Esophagus squamous epithelium (tissue), 5 donors: ENCODE measurements around the gene CDK5RAP2. TPM values are rescaled to one million over a fixed set of nuclear protein-coding genes. Genes with fewer than 3 reads are reported as not detected.

ENCODE experiments used
- DNase-seq: peaks from one replicate; lab custom pipeline; 2025; lab: John Stamatoyannopoulos, UW
- H3K27ac ChIP-seq, 4 donors: fragments of 200-600 bp; sonication (generic); one replicate each; pipeline ENCODE4 v1.5.1; 2016 to 2019; ENCODE audit warnings: mild to moderate bottlenecking in 1 of 4
- H3K27me3 ChIP-seq, 4 donors: fragments of 200-600 bp; sonication (generic); 1 replicate in 3 of 4; 2 replicates in 1 of 4; pipeline versions ENCODE4 v1.5.1 to v1.6.0; 2017 to 2021; ENCODE audit warnings: antibody characterized with exemption in 1 of 4
- H3K36me3 ChIP-seq, 3 donors: fragments of 200-600 bp; sonication (generic); one replicate each; pipeline ENCODE4 v1.5.1; 2016 to 2019
- H3K4me1 ChIP-seq, 3 donors: fragments of 200-600 bp; sonication (generic); one replicate each; pipeline ENCODE4 v1.5.1; 2017 to 2019
- H3K4me3 ChIP-seq, 4 donors: fragments of 200-600 bp; sonication (generic); 1 replicate in 3 of 4; 2 replicates in 1 of 4; pipeline ENCODE4 v1.5.1; 2016 to 2019; ENCODE audit warnings: mild to moderate bottlenecking in 2 of 4, moderate library complexity in 1 of 4
- H3K9me3 ChIP-seq, 3 donors: fragments of 200-600 bp; sonication (generic); one replicate each; pipeline ENCODE4 v1.5.1; 2016 to 2019
- CTCF ChIP-seq, 6 experiments: fragments of 450-650 bp in 4 of 6; fragments of 200-600 bp in 2 of 6; sonication (generic) in 2 of 6; IDR thresholded peaks; one replicate each; pipeline ENCODE4 v1.5.1; 2016 to 2019; ENCODE audit warnings: antibody characterized with exemption in 6 of 6, mild to moderate bottlenecking in 4 of 6, moderate library complexity in 4 of 6
- POLR2A ChIP-seq, 4 donors: fragments of 450-650 bp; IDR thresholded peaks; one replicate each; pipeline ENCODE4 v1.6.1; 2017; ENCODE audit warnings: antibody characterized with exemption in 4 of 4, mild to moderate bottlenecking in 4 of 4, moderate library complexity in 3 of 4
- WGBS, 2 donors: methylation state at CpG; one replicate each; pipeline ENCODE4 v1.1.5; 2018; 5-methylcytosine and 5-hydroxymethylcytosine counted together
- intact Hi-C: fragments of 100-400 bp; cut with DNase I; formaldehyde crosslinking; loops from one replicate; pipeline ENCODE4 v1.15.0; 2022
- total RNA-seq, 4 donors: library from RNA; depleted of rRNA; stranded (reverse); fragments of >200 nt; gene quantifications; one replicate each; pipeline ENCODE4 v1.1.0, GENCODE V29; 2016
- donor health status: DM: yes; HTN: yes; CAD: no.

CDK5RAP2 gene
- total RNA-seq, 4 donors from 2014 or later: 23.2 to 41.2 (median 33.8) TPM

GRCh38 chr9:120592210-120592609, 12.2 kb upstream of the CDK5RAP2 start:
- no peak for DNase-seq
- no peaks in the 10 kb centered on the region for H3K4me1 ChIP-seq
- intact Hi-C loops: no loop called here
- 81 to 91% methylated on average over 8 of the region's 8 CpGs for WGBS, 2 donors
- no peak overlapping the region for H3K4me3 ChIP-seq
- H3K36me3 ChIP-seq: no peaks in the 10 kb centered on the region
- TF ChIP-seq CTCF (IDR thresholded peaks at IDR 0.05) (no peak), POLR2A (IDR thresholded peaks at IDR 0.05) (no peak)
- no peaks in the 10 kb centered on the region for H3K9me3 ChIP-seq
- no peak overlapping the region for H3K27ac ChIP-seq
- no peaks in the 10 kb centered on the region for H3K27me3 ChIP-seq

DNA sequence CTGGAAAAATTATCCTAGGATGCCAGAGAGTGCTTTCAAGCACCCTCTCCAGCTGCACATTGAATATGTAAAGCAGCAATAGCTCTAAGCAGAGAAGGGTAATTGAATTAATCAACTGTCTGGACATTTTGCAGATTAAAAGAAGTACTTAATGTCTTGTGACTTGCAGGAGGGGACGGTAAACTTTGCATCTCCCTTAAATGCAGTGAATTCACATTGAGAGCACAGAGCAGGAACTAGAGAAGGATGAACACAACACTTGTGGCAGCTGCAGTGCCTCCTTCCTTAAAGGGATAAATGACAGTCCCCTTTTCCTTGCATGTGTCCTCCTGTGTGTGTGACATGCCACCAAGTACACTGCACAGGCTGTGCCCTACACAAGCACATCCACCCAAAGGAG, 7.4 kb upstream of the CDK5RAP2 start:
- H3K4me3 ChIP-seq: no peak overlapping the region
- no peaks in the 10 kb centered on the region for H3K27me3 ChIP-seq
- TF ChIP-seq POLR2A (IDR thresholded peaks at IDR 0.05): no peak
- no peak for TF ChIP-seq CTCF (IDR thresholded peaks at IDR 0.05)
- intact Hi-C loops: no loop called here
- no peaks in the 10 kb centered on the region for H3K36me3 ChIP-seq
- no peak overlapping the region for H3K27ac ChIP-seq
- 29 to 55% methylated on average over 1 of the region's 1 CpG for WGBS, 2 donors
- H3K4me1 ChIP-seq: no peaks in the 10 kb centered on the region
- H3K9me3 ChIP-seq: no peaks in the 10 kb centered on the region
- DNase-seq: no peak

DNA sequence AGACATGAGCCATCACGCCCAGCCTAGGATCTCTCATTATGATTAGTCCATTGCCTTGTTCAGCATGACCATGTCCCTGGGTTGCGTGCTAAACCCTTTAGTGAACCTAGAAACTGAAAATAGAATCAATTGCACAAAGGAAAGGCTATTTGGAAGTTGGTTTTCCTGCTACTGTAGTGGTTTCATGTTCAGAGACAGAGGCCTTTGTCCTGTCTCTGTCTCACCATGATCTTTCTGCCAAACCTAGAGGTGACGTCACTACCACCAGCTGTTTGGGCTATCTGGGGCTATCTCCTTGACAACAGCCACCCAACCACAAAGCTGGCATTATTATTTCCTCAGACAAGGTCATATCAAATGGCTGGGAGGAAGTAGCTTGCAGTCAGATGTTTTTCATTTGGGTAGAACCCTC, 4.0 kb upstream of the CDK5RAP2 start:
- no peak for DNase-seq

DNA sequence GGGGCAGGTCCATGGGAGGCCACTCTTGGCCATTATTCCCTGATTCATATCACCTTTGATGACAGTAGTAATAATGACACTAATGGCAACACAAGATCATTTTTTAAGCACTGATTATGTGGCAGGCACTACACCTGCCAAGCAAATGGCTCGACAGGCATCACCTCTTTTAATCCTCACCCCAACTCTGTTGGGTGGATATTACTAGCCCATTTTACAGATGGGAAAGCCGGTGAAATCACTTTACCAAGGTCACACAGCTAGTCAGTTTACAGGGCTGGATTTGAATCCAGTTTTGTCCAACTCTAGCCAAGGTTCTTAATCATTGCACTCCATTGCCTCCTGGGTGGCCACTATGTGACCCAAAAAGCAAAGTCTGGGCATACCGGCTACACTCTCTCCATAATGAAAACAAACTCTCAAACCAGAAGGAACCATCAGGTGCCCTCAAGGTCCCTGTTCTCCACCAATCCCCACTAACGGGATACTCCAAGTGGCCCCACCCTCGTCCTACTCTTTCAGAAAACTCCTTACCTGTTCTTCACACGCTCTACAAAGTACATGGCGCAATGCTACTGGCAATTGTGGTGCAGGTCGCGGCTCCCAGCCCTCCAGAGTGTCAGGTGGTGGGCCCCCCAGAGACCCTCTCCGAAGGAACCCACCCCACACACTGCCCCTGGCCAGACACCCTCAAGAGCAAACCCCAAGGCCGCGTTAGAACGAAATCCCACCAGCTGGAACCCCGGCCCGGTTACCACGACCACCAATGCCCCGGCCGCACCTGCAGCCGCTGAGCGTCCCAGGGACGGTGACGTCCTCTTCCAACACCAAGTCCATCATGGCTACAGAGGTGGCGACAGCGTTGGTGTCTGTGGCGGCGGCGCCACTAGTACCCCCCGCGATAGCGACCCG, 572 bp downstream of the CDK5RAP2 start:
- intact Hi-C loops: no loop called here
- no peak for DNase-seq
- Histone ChIP-seq H3K4me3 (peak overlapping the region; percentile 97 to 99 (median 97)), H3K4me1 (peaks cover 11 to 28% (median 13%) of the 10 kb centered on the region in 3 donors), H3K27ac (peak overlapping the region; percentile 86 to 91 (median 90)), H3K27me3 (no peaks in the 10 kb centered on the region), H3K36me3 (peaks cover 0 to 12% (median 0%) of the 10 kb centered on the region in 3 donors), H3K9me3 (no peaks in the 10 kb centered on the region)
- WGBS, 2 donors: 15 to 21% methylated on average over 9 to 15 of the region's 31 CpGs
- TF ChIP-seq CTCF (IDR thresholded peaks at IDR 0.05): no peak

More for the DNA sequence above, 4.0 kb upstream of the CDK5RAP2 start:
- TF ChIP-seq POLR2A (IDR thresholded peaks at IDR 0.05) (no peak), CTCF (IDR thresholded peaks at IDR 0.05) (no peak)
- Histone ChIP-seq H3K27ac (no peak overlapping the region), H3K4me1 (peaks cover 7 to 13% (median 8%) of the 10 kb centered on the region in 3 donors), H3K27me3 (no peaks in the 10 kb centered on the region), H3K9me3 (no peaks in the 10 kb centered on the region), H3K4me3 (no peak overlapping the region), H3K36me3 (no peaks in the 10 kb centered on the region)
- intact Hi-C loops: no loop called here
- WGBS, 2 donors: 57 to 59% methylated on average over 2 to 3 of the region's 3 CpGs

GRCh38 chr9:120574473-120574872, 5.5 kb downstream of the CDK5RAP2 start:
- intact Hi-C loops: no loop called here
- H3K27ac ChIP-seq: no peak overlapping the region
- no peak overlapping the region for H3K4me3 ChIP-seq
- no peaks in the 10 kb centered on the region for H3K27me3 ChIP-seq
- H3K9me3 ChIP-seq: no peaks in the 10 kb centered on the region
- peaks cover 10 to 48% (median 10%) of the 10 kb centered on the region in 3 donors for H3K4me1 ChIP-seq
- no peak for TF ChIP-seq POLR2A (IDR thresholded peaks at IDR 0.05)
- no peak for TF ChIP-seq CTCF (IDR thresholded peaks at IDR 0.05)
- no peak for DNase-seq
- H3K36me3 ChIP-seq: peaks cover 0 to 40% (median 0%) of the 10 kb centered on the region in 3 donors
- WGBS, 2 donors: 65 to 83% methylated on average over 2 of the region's 2 CpGs
